Measurements from ENCODE around the gene RARS2.
"Not testable (repeated sequence)": the region's sequence is repeated elsewhere in the genome, so short reads cannot be mapped to it uniquely, and the experiment has no call there.

Gene RARS2

GRCh38 chr6:87589693-87590416, at the start of gene RARS2, which contains the start of gene ORC3:
Gene RARS2, minus strand, starts transcription at chr6:87589987. Its CDS starts 30 bp downstream, at chr6:87589957.
Gene ORC3, plus strand, starts transcription at chr6:87590135. Its CDS starts 34 bp downstream, at chr6:87590169.
- DNase-seq: peak; percentile 96 to 97

DNA sequence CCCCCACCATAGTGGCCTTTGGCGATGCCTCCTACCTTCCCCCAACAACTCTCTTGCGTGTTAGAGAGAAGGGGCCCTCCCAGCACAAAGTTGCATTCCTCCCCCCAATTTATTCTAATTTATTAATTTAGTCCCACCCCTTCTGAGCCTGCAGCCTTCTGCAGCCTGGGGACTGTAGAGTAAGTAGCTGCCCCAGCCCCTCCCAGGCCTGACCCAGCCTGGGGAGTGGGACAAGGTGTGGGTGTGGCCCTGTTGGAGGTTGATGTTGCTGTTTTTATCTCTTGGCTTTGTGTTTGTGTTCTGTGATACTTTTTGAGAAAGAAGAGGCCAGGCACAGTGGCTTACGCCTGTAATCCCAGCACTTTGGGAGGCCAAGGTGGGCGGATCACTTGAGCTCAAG, 49.6 kb upstream of the RARS2 start:
- no peak for DNase-seq

GRCh38 chr6:87637106-87637505, 47.3 kb upstream of the RARS2 start:
- DNase-seq: no peak

DNA sequence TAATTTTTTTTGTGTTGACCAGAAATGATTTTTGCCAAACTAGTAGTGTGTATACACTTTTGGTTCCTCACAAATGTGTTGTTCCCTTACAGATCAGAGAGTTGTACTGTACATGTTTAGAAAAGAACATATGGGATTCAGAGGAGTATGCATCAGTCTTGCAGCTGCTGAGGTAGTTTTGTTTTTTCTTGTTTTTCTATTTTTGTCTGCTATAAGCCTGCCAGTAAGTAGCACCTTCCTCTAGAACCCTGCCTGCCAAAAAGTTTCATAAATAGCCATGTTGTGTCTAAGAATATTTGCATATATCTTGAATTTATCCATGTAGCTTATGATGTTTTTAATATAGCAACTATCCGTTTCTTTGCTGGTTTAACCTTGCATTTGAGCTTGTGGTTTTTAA, 46.5 kb upstream of the RARS2 start:
- DNase-seq: no peak

DNA sequence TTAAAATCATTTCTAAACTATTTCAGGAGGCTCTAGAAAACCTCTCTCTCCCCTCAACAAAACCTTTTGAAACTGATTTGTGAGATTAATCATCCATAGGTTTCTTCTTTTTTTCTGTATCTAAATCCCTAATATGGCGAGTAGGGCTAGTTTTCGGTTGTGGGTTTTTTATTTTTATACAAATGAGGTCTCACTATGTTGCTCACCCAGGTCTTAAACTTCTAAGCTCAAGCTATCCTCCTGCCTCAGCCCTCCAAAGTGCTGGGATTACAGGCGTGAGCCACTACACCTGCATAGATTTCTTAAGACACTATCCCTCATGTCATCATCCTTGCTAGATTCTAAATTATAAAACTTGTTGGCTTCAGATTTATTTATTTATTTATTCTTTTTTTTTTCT, 44.1 kb upstream of the RARS2 start:
- DNase-seq: no peak

- DNase-seq: no peak
Measured at GRCh38 chr6:87630746-87631145, 41.0 kb upstream of the RARS2 start.

GRCh38 chr6:87628881-87629280, 39.1 kb upstream of the RARS2 start:
- DNase-seq: no peak

DNA sequence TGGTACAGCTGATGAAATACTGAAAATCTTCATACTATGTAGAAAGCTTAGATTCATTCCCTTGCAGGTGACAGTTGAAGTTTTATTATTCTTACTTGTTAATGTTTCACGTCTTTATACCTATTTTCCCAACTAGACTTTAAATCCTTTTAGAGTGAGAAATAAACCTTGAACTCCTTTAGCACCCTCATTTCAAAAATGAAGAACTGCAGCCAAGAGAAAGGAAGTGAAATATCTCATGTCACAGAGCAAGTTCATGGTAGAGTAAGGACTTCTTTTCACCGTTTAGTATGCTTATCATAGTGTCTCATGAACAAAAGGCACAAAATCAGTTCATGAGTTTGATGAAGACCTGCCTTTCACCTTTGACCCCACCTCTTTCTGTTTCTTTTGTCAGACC, 38.6 kb upstream of the RARS2 start:
- DNase-seq: no peak

- DNase-seq: no peak
Measured at GRCh38 chr6:87623248-87623647, 33.5 kb upstream of the RARS2 start.

- DNase-seq: no peak
Measured at GRCh38 chr6:87618531-87618930, 28.7 kb upstream of the RARS2 start.

- no peak for DNase-seq
Measured at GRCh38 chr6:87617405-87617804, 27.6 kb upstream of the RARS2 start.

DNA sequence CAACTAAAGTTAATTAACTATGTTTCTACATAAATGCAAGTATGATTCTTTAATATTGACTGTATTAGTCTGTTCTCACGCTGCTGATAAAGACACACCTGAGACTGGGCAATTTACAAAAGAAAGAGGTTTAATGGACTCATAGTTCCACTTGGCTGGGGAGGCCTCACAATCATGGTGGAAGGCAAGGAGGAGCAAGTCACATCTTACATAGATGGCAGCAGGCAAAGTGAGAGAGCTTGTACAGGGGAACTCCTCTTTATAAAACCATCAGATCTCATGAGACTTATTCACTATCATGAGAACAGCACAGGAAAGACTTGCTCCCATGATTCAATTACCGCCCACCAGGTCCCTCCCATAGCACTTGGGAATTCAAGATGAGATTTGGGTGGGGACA, 23.2 kb upstream of the RARS2 start:
- not testable (repeated sequence) for DNase-seq

DNA sequence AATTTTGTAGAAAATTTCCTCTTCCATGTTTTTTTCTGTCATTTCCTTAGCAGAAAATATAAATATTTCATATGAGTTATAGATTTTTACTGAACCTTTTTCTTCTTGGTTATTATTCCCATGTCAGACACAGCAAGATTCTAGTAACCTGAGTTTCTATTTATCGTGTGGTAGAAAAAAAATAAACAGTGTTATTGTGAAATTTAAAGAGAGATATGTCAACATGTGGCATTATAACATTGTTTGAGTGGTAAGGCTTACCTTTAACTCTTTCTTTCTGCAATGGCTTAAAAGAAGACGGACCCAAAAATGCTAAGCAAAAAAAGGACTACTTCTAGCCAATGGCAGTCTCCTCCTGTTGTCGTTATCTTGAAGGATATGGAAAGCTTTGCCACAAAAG, 19.0 kb upstream of the RARS2 start:
- DNase-seq: no peak

DNA sequence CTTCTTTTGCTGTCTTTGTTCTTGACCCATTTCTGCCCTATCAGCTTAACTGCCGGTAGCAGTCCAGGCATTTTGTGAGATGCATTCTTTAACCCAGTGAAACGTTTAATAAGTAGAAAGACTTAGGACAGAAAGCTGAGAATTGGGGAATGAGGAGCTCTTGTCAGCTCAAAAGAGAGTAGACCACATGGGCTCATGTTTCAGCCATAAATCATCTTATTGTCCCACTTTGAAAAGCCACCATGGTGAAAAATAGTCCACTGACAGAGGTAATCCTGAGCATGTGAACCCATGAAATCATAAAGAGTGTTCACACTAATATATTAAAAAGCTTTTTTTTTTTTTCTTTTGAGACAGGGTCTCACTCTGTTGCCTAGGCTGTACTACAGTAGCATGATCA, 16.4 kb upstream of the RARS2 start:
- no peak for DNase-seq

DNA sequence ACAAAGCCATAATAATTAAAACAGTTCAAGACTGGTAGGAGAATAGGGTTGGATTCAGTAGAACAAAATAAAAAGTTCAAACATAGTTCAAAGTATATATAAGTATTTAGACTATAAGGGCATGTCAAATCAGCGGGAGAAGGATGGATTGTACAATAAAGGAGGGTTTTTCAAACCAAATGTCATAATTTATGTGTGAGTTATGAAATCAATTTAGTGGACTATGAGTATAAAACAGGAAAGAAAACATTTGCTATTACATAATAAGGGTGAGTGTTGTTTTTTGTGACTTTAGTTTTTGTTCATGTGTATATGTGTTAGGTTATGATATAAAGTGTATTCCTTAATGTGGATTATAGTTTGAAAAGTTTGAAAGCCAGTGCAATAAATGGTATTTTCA, 10.8 kb upstream of the RARS2 start:
- no peak for DNase-seq

DNA sequence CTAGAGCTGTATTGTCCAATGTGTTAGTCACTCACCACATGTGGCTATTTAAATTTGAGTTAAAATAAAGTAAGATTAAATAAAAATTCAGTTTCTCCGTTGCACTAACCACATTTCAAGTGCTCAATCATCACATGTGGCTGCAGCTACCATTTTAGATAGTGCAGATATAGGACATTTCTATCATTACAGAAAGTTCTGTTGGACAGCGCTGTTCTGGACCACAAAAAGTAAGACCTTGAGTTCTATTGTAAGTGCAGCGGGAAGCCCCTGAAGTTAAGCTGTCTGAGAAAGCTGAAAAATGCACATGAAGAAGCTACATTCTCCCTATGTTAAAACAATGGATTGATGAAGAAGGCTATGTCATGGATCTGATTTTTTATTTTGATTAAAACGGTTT, 1.2 kb upstream of the RARS2 start:
- no peak for DNase-seq

- no peak for DNase-seq
Measured at GRCh38 chr6:87590417-87590880, 662 bp upstream of the RARS2 start.

- no peak for DNase-seq
Measured at GRCh38 chr6:87588756-87589407, 905 bp downstream of the RARS2 start.

GRCh38 chr6:87586371-87587077, 3.3 kb downstream of the RARS2 start:
- DNase-seq: no peak

GRCh38 chr6:87583822-87584221, 6.0 kb downstream of the RARS2 start:
- no peak for DNase-seq

DNA sequence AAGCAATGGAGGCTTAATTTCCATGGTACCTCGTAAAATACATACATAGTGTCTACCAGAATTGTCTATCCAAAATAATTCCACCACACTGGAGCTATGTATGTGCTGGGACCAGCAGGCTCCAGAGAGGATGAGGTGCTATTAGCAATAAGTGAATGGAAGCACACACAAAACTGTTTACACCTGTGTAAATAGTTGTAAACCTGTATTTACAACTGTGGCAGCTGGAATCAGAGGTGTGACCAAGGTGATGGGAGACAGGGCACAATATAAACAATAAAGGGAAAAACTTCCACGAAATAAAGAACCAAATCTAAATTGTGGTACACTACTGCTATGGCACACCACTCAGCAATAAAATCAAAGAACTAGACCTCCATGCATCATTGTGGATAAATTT, 14.4 kb downstream of the RARS2 start:
- no peak for DNase-seq

- no peak for DNase-seq
Measured at GRCh38 chr6:87574237-87574804, 15.5 kb downstream of the RARS2 start.

DNA sequence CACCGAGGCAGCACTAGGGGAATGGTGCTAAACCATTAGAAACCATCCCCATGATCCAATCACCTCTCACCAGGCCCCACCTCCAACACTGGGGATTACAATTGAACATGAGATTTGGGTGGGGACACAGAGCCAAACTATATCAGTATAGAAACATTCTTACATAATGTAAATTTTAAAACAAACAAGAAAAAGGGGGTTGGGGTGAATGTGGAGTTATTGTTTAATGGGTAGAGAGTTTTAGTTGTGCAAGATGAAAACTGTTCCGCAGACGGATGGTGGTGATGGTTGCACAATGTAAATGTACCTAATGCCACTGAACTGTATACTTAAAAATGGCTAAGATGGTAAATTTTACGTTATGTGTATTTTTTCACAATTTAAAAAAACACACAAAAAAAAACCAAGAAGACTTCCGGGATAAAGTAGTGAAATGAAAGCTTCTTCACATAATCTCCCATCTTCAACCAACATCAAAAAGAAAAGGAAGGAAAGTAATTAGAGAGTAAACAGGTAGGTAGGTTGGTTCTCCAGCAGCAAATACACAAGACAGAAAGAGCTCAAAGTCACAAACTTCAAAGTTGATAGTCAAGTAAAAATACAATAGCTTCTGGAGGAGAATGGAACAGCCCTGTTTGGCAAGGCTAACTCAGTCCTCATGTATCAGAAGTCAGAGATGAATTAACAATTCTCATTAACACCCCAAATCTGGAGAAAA, 16.3 kb downstream of the RARS2 start:
- DNase-seq: no peak

Measured in activated CD4-positive, alpha-beta T cell treated with anti-CD3 and anti-CD28 coated beads, Interleukin-2, amount 50 U/mL, for 48 hours (primary cell).